GM23338 (cell line): ENCODE results near the gene IL6R. TPM values are rescaled to one million over a fixed set of nuclear protein-coding genes. Genes with fewer than 3 reads are reported as not detected.

Experiments
- ATAC-seq: fragments of 200-7000 bp; cut with Tn5 transposase; 3 replicates; pipeline ENCODE4 v1.9.1; 2020
- DNase-seq: peaks from one replicate; pipeline ENCODE4 v3.0.0-alpha.2; 2015; ENCODE audit warnings: low spot score
- H2AFZ ChIP-seq: fragments of 200-600 bp; sonication (generic); 2 replicates; pipeline ENCODE4 v1.8.0; 2016; ENCODE audit warnings: antibody characterized with exemption, mild to moderate bottlenecking, moderate library complexity
- H3F3A ChIP-seq: fragments of 200-600 bp; sonication (generic); replicated peaks from 2 replicates; pipeline ENCODE4 v1.8.0; 2017; ENCODE audit warnings: antibody characterized with exemption, mixed run types, low read depth
- H3K27ac ChIP-seq: fragments of 200-600 bp; sonication (generic); 2 replicates; pipeline ENCODE4 v1.6.1; 2016; ENCODE audit warnings: low read depth
- H3K27me3 ChIP-seq: fragments of 200-600 bp; sonication (generic); 2 replicates; pipeline ENCODE4 v1.8.0; 2016; ENCODE audit warnings: mild to moderate bottlenecking, mixed run types, moderate library complexity; ENCODE audit not compliant: insufficient read depth
- H3K36me3 ChIP-seq: fragments of 200-600 bp; sonication (generic); 2 replicates; pipeline ENCODE4 v1.8.0; 2016; ENCODE audit warnings: mild to moderate bottlenecking; ENCODE audit not compliant: insufficient read depth
- H3K4me1 ChIP-seq: fragments of 200-600 bp; sonication (generic); 2 replicates; pipeline ENCODE4 v1.8.0; 2016; ENCODE audit warnings: mild to moderate bottlenecking, moderate library complexity; ENCODE audit not compliant: insufficient read depth
- H3K4me2 ChIP-seq: fragments of 200-600 bp; sonication (generic); 2 replicates; pipeline ENCODE4 v1.7.1; 2017; ENCODE audit warnings: mixed run types
- H3K4me3 ChIP-seq: fragments of 200-600 bp; sonication (generic); 2 replicates; pipeline ENCODE4 v1.6.1; 2016; ENCODE audit warnings: mixed run types
- H3K79me2 ChIP-seq: fragments of 200-600 bp; sonication (generic); replicated peaks from 2 replicates; pipeline ENCODE4 v1.8.0; 2017; ENCODE audit warnings: mild to moderate bottlenecking; ENCODE audit not compliant: insufficient read depth
- H3K9me2 ChIP-seq: fragments of 200-600 bp; sonication (generic); 2 replicates; pipeline ENCODE4 v1.8.0; 2017; ENCODE audit not compliant: insufficient read depth
- H4K20me1 ChIP-seq: fragments of 200-600 bp; sonication (generic); replicated peaks from 2 replicates; pipeline ENCODE4 v1.8.0; 2017; ENCODE audit warnings: mild to moderate bottlenecking; ENCODE audit not compliant: insufficient read depth
- H3K27ac Mint-ChIP-seq: 2 replicates; pipeline ENCODE4 v1.8.0; 2020; ENCODE audit warnings: inconsistent platforms, mild to moderate bottlenecking, moderate library complexity, mixed read lengths
- H3K27me3 Mint-ChIP-seq: 3 replicates; pipeline ENCODE4 v1.8.0; 2022; ENCODE audit warnings: low read depth, mild to moderate bottlenecking, moderate library complexity, mixed read lengths, inconsistent platforms; ENCODE audit not compliant: insufficient read depth, poor library complexity
- H3K36me3 Mint-ChIP-seq: 3 replicates; pipeline ENCODE4 v1.8.0; 2021; ENCODE audit warnings: low read depth, mild to moderate bottlenecking, inconsistent platforms, moderate library complexity, mixed read lengths
- H3K4me1 Mint-ChIP-seq: 3 replicates; pipeline ENCODE4 v1.8.0; 2020; ENCODE audit warnings: mild to moderate bottlenecking, inconsistent platforms, mixed read lengths
- H3K4me3 Mint-ChIP-seq: 3 replicates; pipeline ENCODE4 v1.8.0; 2021; ENCODE audit warnings: moderate library complexity, mild to moderate bottlenecking, inconsistent platforms, mixed read lengths
- H3K9me3 Mint-ChIP-seq: 3 replicates; pipeline ENCODE4 v1.8.0; 2020; ENCODE audit warnings: moderate library complexity, mild to moderate bottlenecking, inconsistent platforms, mixed read lengths
- CREB1 ChIP-seq: fragments of 250-450 bp; sonication (Bioruptor Pico); IDR thresholded peaks from 2 replicates; pipeline ENCODE4 v1.5.0; 2020; ENCODE audit warnings: low read depth, mild to moderate bottlenecking, moderate library complexity
- EZH2 ChIP-seq: fragments of 200-600 bp; sonication (generic); IDR thresholded peaks from one replicate; pipeline ENCODE4 v1.8.0; 2017; ENCODE audit warnings: antibody characterized with exemption, mild to moderate bottlenecking, low read depth; ENCODE audit not compliant: unreplicated experiment
- EZH2phosphoT487 ChIP-seq: fragments of 200-600 bp; sonication (generic); IDR thresholded peaks from one replicate; pipeline ENCODE4 v1.8.1; 2018; ENCODE audit warnings: antibody characterized with exemption; ENCODE audit not compliant: unreplicated experiment
- JUNB ChIP-seq: IDR thresholded peaks from one replicate; pipeline ENCODE4 v1.6.1; 2016; ENCODE audit warnings: antibody characterized with exemption; ENCODE audit not compliant: unreplicated experiment
- NANOG ChIP-seq: IDR thresholded peaks from 2 replicates; pipeline ENCODE4 v1.6.1; 2016; ENCODE audit warnings: antibody characterized with exemption, borderline replicate concordance
- POLR2AphosphoS5 ChIP-seq: IDR thresholded peaks from 2 replicates; pipeline ENCODE4 v1.6.1; 2016; ENCODE audit warnings: antibody characterized with exemption, low read depth
- STAT1 ChIP-seq: IDR thresholded peaks from one replicate; pipeline ENCODE4 v1.6.1; 2016; ENCODE audit warnings: antibody characterized with exemption; ENCODE audit not compliant: unreplicated experiment
- ZNF114 ChIP-seq: fragments of 250-450 bp; sonication (Bioruptor Pico); IDR thresholded peaks from 2 replicates; pipeline ENCODE4 v1.5.0; 2020; ENCODE audit warnings: mild to moderate bottlenecking, moderate library complexity
- ZNF331 ChIP-seq: fragments of 250-450 bp; sonication (Bioruptor Pico); IDR thresholded peaks from 2 replicates; pipeline ENCODE4 v1.5.0; 2020; ENCODE audit warnings: low read depth, mild to moderate bottlenecking, moderate library complexity
- polyA plus RNA-seq: library from polyadenylated mRNA; unstranded; fragments of >200 nt; fragmentation: Nextera tagmentation; extraction: Ambion mirVana; gene quantifications from 2 replicates; pipeline ENCODE4 v1.2.1, GENCODE V29; 2016
- total RNA-seq: library from RNA; depleted of rRNA; stranded (reverse); fragments of >200 nt; shearing (Covaris generic); gene quantifications from 2 replicates; pipeline ENCODE4 v1.2.3, GENCODE V29; 2014
- TF ChIP-seq, protein P1 (sequence below): IDR thresholded peaks from 2 replicates; pipeline ENCODE4 v1.6.1; 2016; ENCODE audit warnings: antibody characterized with exemption
- TF ChIP-seq, protein P2 (sequence below), 2 experiments: fragments of 200-600 bp in 1 of 2; sonication (generic) in 1 of 2; conservative IDR thresholded peaks; 2 replicates each; pipeline versions ENCODE4 v1.5.1 to v1.6.1; 2016 to 2017; ENCODE audit warnings: antibody characterized with exemption in 2 of 2, low read depth in 2 of 2, mild to moderate bottlenecking in 2 of 2, moderate library complexity in 1 of 2
- TF ChIP-seq, protein P3 (sequence below): IDR thresholded peaks from one replicate; pipeline ENCODE4 v1.6.1; 2018; ENCODE audit warnings: antibody characterized with exemption; ENCODE audit not compliant: unreplicated experiment
- TF ChIP-seq, protein P4 (sequence below): fragments of 250-450 bp; sonication (Bioruptor Pico); IDR thresholded peaks from 2 replicates; pipeline ENCODE4 v1.5.0; 2020; ENCODE audit warnings: mild to moderate bottlenecking, moderate library complexity

The IL6R gene
- total and polyA plus RNA-seq, 2 experiments from 2014 or later: 1.0 to 13.8 TPM

DNA sequence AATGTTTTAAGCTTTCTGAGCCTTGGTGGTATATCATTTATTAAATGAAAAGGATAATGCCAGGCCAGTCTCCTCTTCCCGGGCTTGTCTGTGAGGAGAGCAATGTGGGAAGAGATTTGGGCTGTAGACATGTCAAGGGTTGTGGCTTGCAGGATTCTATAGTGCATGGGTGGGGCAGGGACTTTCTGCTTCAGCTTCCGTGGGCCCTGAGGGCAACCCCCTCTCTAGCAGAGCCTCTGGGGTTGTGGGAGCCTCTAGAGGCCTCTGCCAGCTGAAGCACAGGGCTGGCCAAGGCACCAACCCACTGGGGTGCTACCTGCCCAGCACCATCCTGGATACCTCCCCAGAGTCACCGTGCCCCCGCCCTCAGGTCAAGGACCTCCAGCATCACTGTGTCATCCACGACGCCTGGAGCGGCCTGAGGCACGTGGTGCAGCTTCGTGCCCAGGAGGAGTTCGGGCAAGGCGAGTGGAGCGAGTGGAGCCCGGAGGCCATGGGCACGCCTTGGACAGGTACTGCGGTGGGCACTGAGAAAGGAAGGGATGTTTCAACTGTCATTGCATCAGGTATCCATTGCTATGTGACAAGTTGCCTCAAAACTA lies 30.6 kb downstream of the IL6R start:
- Histone ChIP-seq H3F3A (no peaks in the 10 kb centered on the region), H3K4me1 (peaks cover 17% of the 10 kb centered on the region), H2AFZ (no peak overlapping the region), H3K9me2 (no peaks in the 10 kb centered on the region), H3K79me2 (no peaks in the 10 kb centered on the region), H3K4me2 (no peak overlapping the region), H4K20me1 (no peaks in the 10 kb centered on the region), H3K27ac (no peak overlapping the region), H3K36me3 (no peaks in the 10 kb centered on the region), H3K4me3 (no peak overlapping the region), H3K27me3 (no peaks in the 10 kb centered on the region)
- Mint-ChIP-seq H3K27ac (no peak overlapping the region), H3K9me3 (no peaks in the 10 kb centered on the region), H3K4me1 (peaks cover 16% of the 10 kb centered on the region), H3K4me3 (no peak overlapping the region), H3K36me3 (no peaks in the 10 kb centered on the region), H3K27me3 (peaks cover 7% of the 10 kb centered on the region)
- ATAC-seq (no peak), DNase-seq (no peak)
- TF ChIP-seq NANOG: no peak
- no peak for TF ChIP-seq ZNF331
- TF ChIP-seq, protein P1, sequence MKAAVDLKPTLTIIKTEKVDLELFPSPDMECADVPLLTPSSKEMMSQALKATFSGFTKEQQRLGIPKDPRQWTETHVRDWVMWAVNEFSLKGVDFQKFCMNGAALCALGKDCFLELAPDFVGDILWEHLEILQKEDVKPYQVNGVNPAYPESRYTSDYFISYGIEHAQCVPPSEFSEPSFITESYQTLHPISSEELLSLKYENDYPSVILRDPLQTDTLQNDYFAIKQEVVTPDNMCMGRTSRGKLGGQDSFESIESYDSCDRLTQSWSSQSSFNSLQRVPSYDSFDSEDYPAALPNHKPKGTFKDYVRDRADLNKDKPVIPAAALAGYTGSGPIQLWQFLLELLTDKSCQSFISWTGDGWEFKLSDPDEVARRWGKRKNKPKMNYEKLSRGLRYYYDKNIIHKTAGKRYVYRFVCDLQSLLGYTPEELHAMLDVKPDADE: no peak
- TF ChIP-seq, protein P2, sequence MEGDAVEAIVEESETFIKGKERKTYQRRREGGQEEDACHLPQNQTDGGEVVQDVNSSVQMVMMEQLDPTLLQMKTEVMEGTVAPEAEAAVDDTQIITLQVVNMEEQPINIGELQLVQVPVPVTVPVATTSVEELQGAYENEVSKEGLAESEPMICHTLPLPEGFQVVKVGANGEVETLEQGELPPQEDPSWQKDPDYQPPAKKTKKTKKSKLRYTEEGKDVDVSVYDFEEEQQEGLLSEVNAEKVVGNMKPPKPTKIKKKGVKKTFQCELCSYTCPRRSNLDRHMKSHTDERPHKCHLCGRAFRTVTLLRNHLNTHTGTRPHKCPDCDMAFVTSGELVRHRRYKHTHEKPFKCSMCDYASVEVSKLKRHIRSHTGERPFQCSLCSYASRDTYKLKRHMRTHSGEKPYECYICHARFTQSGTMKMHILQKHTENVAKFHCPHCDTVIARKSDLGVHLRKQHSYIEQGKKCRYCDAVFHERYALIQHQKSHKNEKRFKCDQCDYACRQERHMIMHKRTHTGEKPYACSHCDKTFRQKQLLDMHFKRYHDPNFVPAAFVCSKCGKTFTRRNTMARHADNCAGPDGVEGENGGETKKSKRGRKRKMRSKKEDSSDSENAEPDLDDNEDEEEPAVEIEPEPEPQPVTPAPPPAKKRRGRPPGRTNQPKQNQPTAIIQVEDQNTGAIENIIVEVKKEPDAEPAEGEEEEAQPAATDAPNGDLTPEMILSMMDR (conservative IDR thresholded peaks at IDR 0.05; ENCODE audit: low read depth in 2 of 2): no peak
- no peak for TF ChIP-seq ZNF114 (CRISPR knock-in tag)
- no peak for TF ChIP-seq POLR2AphosphoS5
- TF ChIP-seq STAT1: no peak
- TF ChIP-seq, protein P3, sequence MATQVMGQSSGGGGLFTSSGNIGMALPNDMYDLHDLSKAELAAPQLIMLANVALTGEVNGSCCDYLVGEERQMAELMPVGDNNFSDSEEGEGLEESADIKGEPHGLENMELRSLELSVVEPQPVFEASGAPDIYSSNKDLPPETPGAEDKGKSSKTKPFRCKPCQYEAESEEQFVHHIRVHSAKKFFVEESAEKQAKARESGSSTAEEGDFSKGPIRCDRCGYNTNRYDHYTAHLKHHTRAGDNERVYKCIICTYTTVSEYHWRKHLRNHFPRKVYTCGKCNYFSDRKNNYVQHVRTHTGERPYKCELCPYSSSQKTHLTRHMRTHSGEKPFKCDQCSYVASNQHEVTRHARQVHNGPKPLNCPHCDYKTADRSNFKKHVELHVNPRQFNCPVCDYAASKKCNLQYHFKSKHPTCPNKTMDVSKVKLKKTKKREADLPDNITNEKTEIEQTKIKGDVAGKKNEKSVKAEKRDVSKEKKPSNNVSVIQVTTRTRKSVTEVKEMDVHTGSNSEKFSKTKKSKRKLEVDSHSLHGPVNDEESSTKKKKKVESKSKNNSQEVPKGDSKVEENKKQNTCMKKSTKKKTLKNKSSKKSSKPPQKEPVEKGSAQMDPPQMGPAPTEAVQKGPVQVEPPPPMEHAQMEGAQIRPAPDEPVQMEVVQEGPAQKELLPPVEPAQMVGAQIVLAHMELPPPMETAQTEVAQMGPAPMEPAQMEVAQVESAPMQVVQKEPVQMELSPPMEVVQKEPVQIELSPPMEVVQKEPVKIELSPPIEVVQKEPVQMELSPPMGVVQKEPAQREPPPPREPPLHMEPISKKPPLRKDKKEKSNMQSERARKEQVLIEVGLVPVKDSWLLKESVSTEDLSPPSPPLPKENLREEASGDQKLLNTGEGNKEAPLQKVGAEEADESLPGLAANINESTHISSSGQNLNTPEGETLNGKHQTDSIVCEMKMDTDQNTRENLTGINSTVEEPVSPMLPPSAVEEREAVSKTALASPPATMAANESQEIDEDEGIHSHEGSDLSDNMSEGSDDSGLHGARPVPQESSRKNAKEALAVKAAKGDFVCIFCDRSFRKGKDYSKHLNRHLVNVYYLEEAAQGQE: no peak
- no peak for TF ChIP-seq CREB1
- no peak for TF ChIP-seq EZH2phosphoT487
- no peak for TF ChIP-seq EZH2
- TF ChIP-seq JUNB: no peak
- TF ChIP-seq, protein P4, sequence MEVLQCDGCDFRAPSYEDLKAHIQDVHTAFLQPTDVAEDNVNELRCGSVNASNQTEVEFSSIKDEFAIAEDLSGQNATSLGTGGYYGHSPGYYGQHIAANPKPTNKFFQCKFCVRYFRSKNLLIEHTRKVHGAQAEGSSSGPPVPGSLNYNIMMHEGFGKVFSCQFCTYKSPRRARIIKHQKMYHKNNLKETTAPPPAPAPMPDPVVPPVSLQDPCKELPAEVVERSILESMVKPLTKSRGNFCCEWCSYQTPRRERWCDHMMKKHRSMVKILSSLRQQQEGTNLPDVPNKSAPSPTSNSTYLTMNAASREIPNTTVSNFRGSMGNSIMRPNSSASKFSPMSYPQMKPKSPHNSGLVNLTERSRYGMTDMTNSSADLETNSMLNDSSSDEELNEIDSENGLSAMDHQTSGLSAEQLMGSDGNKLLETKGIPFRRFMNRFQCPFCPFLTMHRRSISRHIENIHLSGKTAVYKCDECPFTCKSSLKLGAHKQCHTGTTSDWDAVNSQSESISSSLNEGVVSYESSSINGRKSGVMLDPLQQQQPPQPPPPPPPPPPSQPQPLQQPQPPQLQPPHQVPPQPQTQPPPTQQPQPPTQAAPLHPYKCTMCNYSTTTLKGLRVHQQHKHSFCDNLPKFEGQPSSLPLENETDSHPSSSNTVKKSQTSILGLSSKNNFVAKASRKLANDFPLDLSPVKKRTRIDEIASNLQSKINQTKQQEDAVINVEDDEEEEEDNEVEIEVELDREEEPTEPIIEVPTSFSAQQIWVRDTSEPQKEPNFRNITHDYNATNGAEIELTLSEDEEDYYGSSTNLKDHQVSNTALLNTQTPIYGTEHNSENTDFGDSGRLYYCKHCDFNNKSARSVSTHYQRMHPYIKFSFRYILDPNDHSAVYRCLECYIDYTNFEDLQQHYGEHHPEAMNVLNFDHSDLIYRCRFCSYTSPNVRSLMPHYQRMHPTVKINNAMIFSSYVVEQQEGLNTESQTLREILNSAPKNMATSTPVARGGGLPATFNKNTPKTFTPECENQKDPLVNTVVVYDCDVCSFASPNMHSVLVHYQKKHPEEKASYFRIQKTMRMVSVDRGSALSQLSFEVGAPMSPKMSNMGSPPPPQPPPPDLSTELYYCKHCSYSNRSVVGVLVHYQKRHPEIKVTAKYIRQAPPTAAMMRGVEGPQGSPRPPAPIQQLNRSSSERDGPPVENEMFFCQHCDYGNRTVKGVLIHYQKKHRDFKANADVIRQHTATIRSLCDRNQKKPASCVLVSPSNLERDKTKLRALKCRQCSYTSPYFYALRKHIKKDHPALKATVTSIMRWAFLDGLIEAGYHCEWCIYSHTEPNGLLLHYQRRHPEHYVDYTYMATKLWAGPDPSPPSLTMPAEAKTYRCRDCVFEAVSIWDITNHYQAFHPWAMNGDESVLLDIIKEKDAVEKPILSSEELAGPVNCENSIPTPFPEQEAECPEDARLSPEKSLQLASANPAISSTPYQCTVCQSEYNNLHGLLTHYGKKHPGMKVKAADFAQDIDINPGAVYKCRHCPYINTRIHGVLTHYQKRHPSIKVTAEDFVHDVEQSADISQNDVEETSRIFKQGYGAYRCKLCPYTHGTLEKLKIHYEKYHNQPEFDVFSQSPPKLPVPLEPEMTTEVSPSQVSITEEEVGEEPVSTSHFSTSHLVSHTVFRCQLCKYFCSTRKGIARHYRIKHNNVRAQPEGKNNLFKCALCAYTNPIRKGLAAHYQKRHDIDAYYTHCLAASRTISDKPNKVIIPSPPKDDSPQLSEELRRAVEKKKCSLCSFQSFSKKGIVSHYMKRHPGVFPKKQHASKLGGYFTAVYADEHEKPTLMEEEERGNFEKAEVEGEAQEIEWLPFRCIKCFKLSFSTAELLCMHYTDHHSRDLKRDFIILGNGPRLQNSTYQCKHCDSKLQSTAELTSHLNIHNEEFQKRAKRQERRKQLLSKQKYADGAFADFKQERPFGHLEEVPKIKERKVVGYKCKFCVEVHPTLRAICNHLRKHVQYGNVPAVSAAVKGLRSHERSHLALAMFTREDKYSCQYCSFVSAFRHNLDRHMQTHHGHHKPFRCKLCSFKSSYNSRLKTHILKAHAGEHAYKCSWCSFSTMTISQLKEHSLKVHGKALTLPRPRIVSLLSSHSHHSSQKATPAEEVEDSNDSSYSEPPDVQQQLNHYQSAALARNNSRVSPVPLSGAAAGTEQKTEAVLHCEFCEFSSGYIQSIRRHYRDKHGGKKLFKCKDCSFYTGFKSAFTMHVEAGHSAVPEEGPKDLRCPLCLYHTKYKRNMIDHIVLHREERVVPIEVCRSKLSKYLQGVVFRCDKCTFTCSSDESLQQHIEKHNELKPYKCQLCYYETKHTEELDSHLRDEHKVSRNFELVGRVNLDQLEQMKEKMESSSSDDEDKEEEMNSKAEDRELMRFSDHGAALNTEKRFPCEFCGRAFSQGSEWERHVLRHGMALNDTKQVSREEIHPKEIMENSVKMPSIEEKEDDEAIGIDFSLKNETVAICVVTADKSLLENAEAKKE (CRISPR knock-in tag): no peak
